ENCODE results near the gene IL1RAPL1. TPM values are rescaled to one million over a fixed set of nuclear protein-coding genes. Genes with fewer than 3 reads are reported as not detected.

Gene IL1RAPL1
- total RNA-seq, 1 donor: 1.3 TPM

DNA sequence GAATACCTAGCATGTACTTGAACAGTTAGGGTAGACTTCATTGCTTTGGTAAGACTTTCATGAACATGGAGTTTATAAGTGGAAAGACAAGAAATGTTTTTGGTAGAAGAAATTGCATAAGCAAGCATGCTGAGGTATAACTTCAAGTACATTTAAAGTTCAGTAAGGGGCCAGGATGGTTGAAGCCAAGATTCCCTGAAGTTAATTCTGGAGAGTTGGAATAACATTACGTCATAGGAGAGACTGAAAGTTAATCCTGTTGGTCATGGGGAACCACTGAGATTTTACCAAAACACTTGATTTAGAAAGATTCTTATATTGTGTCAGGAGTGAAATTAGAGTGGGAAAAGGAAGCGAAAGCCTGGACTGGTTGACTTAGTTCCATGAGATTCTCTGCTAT is 860.6 kb downstream of the IL1RAPL1 start:
- no peak overlapping the region for H3K4me3 ChIP-seq (ENCODE audit: low read depth, low read length)
- TF ChIP-seq, protein P1, sequence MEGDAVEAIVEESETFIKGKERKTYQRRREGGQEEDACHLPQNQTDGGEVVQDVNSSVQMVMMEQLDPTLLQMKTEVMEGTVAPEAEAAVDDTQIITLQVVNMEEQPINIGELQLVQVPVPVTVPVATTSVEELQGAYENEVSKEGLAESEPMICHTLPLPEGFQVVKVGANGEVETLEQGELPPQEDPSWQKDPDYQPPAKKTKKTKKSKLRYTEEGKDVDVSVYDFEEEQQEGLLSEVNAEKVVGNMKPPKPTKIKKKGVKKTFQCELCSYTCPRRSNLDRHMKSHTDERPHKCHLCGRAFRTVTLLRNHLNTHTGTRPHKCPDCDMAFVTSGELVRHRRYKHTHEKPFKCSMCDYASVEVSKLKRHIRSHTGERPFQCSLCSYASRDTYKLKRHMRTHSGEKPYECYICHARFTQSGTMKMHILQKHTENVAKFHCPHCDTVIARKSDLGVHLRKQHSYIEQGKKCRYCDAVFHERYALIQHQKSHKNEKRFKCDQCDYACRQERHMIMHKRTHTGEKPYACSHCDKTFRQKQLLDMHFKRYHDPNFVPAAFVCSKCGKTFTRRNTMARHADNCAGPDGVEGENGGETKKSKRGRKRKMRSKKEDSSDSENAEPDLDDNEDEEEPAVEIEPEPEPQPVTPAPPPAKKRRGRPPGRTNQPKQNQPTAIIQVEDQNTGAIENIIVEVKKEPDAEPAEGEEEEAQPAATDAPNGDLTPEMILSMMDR (IDR thresholded peaks at IDR 0.05; ENCODE audit: insufficient read depth, low read depth, low read length): no peak
- DNase-seq (ENCODE audit: low read depth): no peak

DNA sequence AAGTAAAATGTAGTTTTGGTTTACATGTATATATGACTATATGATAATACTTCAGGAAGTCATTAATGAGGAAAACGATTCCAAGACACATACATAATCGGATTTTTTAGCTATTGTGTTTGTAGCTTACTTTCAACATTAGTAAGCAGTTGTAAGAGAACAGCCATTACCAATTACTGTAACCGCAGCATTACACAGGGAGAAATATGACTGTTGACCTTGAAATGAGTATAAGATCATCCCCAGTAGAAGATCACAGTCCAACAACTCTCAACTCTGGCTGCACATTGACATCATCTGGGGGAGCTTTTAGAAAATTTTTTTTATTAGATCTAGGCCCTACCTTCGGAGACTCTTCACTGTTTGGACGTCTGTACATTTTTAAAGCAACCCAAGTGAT is 866.1 kb downstream of the IL1RAPL1 start:
- DNase-seq (ENCODE audit: low read depth): no peak
- TF ChIP-seq, protein P1 (IDR thresholded peaks at IDR 0.05; ENCODE audit: insufficient read depth, low read depth, low read length): no peak

DNA sequence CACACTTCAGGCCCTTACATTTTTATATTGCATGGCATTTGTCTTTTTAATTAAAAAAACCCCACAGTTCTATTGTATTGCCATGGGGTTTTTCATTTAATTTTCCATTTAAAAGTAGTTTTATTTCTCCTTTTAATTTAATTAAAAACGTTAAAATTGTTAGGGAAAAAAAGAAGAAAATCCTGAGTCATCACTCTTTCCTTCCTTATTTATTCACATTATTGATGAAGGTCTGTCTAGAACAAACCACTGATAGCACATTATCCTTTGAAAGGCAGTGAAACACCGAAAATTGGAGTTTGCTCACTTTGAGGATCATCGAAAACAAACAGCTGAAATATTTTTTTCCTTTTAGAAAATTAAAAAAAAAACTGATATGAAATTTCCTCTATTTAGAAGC is 868.5 kb downstream of the IL1RAPL1 start:
- no peak overlapping the region for H3K4me3 ChIP-seq (ENCODE audit: low read depth, low read length)
- TF ChIP-seq, protein P1 (IDR thresholded peaks at IDR 0.05; ENCODE audit: insufficient read depth, low read depth, low read length): no peak
- DNase-seq (ENCODE audit: low read depth): no peak

More for the DNA sequence above, 866.1 kb downstream of the IL1RAPL1 start:
- no peak overlapping the region for H3K4me3 ChIP-seq (ENCODE audit: low read depth, low read length)

DNA sequence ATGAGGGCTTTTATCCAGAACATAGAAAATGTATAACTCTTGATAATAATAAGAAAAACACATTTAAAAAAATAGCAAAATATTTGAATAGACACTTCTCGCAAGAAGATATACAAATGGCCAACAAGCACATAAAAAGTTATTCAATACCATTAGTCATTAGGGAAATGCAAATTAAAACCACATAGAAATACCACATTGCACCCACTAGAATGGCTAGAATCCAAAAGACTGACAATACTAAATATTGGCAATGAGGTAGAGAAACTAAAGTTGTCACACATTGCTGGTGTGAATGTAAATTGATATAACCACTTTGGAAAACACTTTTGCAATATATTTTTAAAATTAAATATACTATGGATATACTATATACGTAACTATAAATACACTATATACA is 873.8 kb downstream of the IL1RAPL1 start:
- no peak for DNase-seq (ENCODE audit: low read depth)
- TF ChIP-seq, protein P1 (IDR thresholded peaks at IDR 0.05; ENCODE audit: insufficient read depth, low read depth, low read length): no peak
- no peak overlapping the region for H3K4me3 ChIP-seq (ENCODE audit: low read depth, low read length)

DNA sequence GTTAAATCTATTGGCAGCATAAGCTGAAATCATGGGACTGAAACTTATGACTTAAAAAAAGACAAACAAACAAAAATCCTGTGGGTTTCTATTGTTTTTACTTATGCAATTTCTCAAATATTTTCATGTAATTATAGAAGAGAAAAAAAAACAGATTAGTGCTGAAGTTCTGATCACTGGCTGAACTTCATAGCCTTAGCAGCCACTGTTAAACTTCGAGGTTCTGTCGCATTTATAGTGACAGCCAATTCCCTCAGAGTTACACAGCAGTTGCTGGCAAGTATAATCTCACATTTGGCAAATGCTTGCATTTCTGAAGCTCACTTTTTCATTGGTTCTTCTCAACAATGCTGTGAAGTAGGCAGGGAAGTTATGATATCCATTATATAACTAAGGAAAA is 879.2 kb downstream of the IL1RAPL1 start:
- TF ChIP-seq, protein P1 (IDR thresholded peaks at IDR 0.05; ENCODE audit: insufficient read depth, low read depth, low read length): no peak
- no peak for DNase-seq (ENCODE audit: low read depth)
- H3K4me3 ChIP-seq (ENCODE audit: low read depth, low read length): no peak overlapping the region

DNA sequence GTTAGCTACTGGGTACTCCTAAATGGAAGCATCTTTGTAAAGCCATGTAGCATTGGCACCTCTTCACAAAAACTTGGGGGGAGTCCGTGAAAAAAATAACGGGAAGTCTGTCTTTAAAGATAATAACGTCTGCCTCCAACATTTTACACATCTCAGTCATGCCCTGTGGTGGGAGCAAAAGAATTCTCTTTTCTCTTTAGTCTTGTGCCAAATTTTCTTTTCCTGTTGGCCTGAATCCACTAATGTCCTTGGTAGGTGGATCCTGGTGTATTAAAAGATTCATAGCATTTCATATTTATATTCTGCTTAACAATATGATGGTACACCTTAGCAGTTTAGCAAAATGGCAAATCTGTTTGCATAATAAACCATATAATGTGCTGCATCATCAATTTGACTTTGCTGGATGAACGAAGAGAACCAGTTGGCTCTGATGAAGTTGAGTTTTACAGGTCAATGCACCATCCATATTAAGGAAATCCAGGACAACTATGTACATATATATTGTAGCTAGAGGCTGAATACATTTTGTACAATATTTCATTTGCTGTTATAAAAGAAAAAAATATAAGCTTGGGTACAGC is 881.8 kb downstream of the IL1RAPL1 start:
- no peak for DNase-seq (ENCODE audit: low read depth)
- TF ChIP-seq, protein P1 (IDR thresholded peaks at IDR 0.05; ENCODE audit: insufficient read depth, low read depth, low read length): no peak

DNA sequence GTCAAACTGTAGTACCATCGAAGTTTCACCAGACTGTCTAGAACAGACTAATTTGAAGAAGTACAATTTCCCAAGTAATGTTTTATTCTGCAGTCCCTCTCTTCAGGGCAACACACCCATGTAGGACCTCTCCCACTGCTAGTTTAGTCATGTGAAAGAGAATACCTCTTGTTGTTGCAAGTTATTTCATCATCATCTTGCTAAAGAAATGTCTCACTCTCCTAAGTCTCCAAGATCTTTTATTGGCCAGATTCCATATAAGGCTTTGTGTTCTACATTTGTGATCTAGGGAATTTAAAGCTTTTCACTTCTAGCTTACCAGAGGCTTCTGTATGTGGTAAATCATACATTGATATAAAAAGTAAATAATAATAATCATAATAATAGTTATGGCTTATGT is 882.8 kb downstream of the IL1RAPL1 start:
- DNase-seq (ENCODE audit: low read depth): peak; percentile 63
- TF ChIP-seq, protein P1 (IDR thresholded peaks at IDR 0.05; ENCODE audit: insufficient read depth, low read depth, low read length): no peak
- no peak overlapping the region for H3K4me3 ChIP-seq (ENCODE audit: low read depth, low read length)

More for the DNA sequence above, 881.8 kb downstream of the IL1RAPL1 start:
- H3K4me3 ChIP-seq (ENCODE audit: low read depth, low read length): no peak overlapping the region

All from fibroblast of villous mesenchyme (primary cell).